AG20443 (cell line): ENCODE data around the gene OPCML.

Experiments
- DNase-seq: peaks from one replicate; pipeline ENCODE4 v3.0.0; 2012; ENCODE audit warnings: low spot score, mixed read lengths

The OPCML gene

GRCh38 chr11:132658004-132658403, 874.3 kb downstream of the OPCML start:
- DNase-seq, result no peak

DNA sequence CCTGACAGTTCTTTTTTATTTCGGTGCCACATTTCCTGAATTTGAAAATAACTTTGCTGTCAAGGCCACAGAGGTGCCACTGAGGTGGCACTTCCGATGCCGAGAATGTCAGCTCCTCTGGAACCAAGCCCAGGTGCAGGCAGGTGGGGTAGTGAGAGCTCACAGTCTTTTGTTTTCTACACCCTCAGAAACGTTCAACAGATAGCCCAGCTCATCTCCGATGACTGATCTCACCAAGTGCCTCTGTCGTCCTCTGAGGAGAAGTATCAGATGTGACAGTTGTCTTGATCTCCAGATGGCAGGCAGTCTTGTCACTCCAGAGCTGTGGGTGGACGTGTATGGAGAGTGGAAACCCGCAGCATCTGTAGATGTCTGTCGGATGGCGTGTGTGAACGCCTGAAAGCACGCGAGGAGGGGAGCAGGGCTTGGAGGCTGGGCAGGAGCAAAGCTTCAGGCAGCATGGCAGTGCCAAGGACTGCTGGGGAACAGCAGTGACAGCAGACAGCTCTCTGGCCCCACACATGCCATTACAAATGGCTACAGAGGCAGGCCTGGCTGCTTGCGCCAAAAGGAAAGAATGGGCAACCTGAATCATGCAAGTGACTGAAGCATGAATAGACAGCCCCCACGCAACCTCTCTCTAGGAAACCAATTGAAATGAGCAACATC, 877.0 kb downstream of the OPCML start:
- peak; percentile 66 for DNase-seq

GRCh38 chr11:132653237-132653636, 879.1 kb downstream of the OPCML start:
- no peak for DNase-seq

GRCh38 chr11:132650969-132651720, 881.2 kb downstream of the OPCML start:
- DNase-seq, result no peak

GRCh38 chr11:132649277-132649676, 883.0 kb downstream of the OPCML start:
- DNase-seq, result no peak

GRCh38 chr11:132648851-132649250, 883.5 kb downstream of the OPCML start:
- DNase-seq, result no peak

DNA sequence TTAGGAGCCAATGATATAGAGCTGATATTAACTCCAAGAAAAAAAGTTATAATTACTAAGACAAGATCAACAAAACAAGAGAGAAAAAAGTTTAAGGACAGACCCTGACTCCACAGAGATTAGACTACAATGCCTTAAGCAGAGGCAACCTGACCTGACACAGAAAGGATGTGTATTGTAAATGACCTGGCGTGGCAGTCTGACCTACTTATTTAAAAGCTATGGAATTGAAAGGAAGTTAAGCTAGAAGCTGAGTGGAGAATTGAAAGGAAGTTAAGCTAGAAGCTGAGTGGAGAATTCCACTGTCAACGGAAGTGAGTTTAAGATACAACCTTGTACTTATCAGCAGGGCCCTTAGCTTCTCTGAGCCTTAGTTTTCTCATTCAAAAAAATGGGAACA, 885.4 kb downstream of the OPCML start:
- DNase-seq, result no peak

DNA sequence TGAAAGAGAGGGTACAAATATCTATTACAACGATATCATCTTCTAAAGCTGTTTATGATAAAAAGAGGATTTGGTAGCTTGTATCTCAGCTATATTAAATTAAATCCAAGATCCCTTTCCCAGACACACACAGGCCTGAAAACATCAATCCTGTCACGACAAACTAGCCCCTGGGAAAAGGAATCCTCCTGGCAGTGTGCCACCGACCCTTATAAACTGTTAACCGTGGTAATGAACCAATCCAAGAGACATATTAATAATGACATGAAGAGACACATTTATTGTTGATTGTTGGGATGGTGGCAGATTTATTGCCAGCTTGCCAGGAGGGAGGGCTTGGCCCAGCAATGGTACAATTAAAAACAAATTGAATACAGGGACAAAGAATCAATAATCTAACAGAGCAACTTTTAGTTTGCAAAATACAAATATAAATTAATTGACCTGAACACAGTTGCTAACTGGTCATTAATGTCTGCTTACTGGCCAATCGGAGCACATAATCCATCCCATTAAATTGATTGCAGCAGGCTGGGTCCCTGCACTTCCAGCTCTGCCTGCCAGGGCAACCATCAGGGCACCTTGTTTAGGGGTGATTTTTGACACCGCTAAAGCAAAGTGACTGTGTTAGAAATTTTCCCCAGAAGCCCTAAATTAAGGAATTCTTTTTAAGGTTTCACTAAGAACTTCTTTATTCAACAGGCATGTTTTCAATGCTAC, 887.6 kb downstream of the OPCML start:
- DNase-seq, result no peak

- DNase-seq, result no peak
Measured at GRCh38 chr11:132643239-132643638, 889.1 kb downstream of the OPCML start.

DNA sequence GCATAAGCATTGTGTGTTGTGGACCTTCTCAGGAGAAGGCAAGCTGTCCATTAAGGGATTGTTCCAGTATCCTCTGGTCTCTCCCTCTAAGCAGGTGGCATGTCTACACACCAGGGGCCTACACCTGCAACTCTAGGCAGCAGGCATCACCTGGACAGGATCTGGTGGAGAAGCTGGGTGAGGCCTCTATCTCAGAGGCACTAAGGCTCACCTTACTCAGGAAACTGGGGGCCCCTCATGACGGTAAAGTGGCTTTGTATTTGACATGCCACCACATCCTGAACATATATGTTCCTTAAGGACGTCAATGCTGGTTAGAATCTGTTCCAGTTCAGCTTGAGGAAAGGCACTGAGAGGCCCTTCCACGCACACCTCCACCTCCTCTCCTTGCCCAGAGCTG, 891.3 kb downstream of the OPCML start:
- no peak for DNase-seq

DNA sequence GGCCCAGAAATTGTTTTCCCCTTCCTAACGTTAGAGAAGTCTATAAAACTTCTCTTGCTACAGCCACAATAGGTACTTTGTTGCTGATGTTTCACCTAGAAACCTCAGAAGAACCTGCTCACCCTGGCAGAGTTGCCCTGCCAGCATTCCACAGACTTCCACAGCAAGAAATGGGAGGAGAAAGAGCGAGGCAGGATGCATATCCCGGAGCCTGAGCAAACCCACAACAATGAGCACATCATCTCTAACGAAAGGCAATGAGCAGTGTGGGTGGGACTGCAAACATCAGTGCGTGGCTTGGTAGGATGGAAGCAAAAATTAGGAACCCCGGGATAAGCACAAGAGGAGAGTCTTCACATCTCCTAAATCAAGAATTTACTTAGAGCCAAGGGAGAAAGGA, 892.3 kb downstream of the OPCML start:
- DNase-seq, result no peak

- DNase-seq, result no peak
Measured at GRCh38 chr11:132639403-132639802, 892.9 kb downstream of the OPCML start.

DNA sequence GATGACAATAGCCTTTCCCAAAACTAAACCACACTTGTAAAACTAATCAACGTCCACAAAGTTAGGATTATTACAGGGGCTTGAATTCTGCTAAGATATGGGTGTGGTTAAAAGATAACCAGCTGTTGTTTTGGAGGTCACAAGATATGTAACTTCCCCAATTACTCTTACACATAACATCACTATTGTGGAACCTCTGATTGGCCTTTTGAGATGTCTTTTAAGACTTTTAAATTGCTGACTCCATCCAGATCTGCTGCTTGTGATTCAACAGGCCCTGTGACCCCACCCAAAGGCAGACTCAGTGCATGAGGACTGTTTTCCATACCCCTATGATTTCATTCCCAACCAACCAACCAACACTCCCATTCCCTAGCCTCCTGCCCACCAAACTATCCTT, 893.9 kb downstream of the OPCML start:
- no peak for DNase-seq

DNA sequence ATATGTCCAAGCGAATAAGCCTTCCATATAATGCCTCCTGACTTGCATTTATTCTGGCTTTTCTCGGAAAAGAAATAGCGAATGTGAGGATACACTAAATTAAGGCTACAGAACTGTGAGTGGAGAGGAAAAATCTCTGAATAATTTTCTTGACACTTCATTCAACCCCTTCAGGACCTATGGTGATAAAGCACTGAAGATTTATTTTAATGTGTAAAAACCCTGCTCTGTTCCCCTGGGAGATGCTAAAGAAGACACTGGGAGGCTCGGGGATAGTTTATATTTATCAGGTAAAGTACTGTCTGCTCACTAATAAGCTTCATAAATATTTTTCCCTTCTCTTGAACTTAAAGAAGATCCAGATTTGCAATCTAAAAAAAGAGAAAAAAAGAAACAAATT, 895.8 kb downstream of the OPCML start:
- no peak for DNase-seq

GRCh38 chr11:132632641-132633124, 899.6 kb downstream of the OPCML start:
- peak; percentile 89 for DNase-seq

GRCh38 chr11:132631989-132632388, 900.3 kb downstream of the OPCML start:
- peak; percentile 49 for DNase-seq

- DNase-seq, result no peak
Measured at GRCh38 chr11:132627981-132628380, 904.3 kb downstream of the OPCML start.

DNA sequence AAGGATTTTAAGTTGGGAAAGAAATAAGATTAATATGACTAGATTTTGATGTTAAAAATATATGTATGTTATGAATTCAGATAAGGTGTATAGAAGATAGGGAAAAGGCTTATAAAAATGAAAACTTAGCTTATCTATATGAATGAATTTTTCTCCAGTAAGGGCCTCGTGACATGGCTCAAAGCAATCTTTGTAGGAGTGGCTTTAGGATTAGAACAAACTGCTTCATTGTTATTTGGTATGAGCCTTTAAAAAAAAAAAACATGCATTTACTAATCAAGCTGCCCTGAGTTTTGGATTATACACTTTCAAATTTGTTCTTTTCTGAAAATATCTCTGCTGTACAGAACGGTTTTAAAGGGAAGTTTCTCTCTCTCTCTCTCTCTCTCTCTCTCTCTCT, 905.9 kb downstream of the OPCML start:
- no peak for DNase-seq

- no peak for DNase-seq
Measured at GRCh38 chr11:132623511-132623910, 908.8 kb downstream of the OPCML start.

- DNase-seq, result no peak
Measured at GRCh38 chr11:132621976-132622580, 910.2 kb downstream of the OPCML start.

- DNase-seq, result no peak
Measured at GRCh38 chr11:132620423-132620822, 911.9 kb downstream of the OPCML start.

- DNase-seq, result no peak
Measured at GRCh38 chr11:132610791-132611190, 921.5 kb downstream of the OPCML start.

DNA sequence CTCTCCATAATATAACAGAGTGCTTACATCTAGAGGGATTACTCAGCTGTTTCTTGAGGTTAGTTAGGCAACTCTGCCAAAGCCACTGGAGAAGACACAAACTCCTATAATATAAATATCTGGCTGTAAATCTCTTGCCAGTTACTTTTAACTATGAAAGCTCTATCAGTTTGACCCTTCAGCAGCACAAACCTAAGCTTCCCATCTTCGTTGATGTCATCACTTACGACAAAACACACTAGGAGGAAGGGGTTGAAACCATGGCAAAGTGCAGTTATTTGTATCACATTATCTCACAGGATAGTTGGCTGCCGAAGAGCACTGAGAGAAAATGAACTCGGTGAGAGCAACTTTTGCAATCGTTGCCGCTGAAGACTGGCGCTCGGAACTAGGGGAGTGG, 922.1 kb downstream of the OPCML start:
- DNase-seq, result no peak
